Naive B cell (primary cell): ENCODE results near the gene SEC31A. TPM values are rescaled to one million over a fixed set of nuclear protein-coding genes. Genes with fewer than 3 reads are reported as not detected.

ENCODE experiments used
- ATAC-seq, 2 donors: fragments of 150-1000 bp; cut with Tn5 transposase; 2 replicates each; pipeline ENCODE4 v1.10.0; 2021; ENCODE audit warnings: low read depth in 2 of 2, mild to moderate bottlenecking in 2 of 2, moderate library complexity in 2 of 2
- DNase-seq: peaks from one replicate; pipeline ENCODE4 v3.0.0; 2022
- H3K27ac Mint-ChIP-seq, 6 donors: one replicate each; pipeline ENCODE4 v1.8.0; 2020 to 2022; ENCODE audit warnings: mild to moderate bottlenecking in 6 of 6, mixed read lengths in 6 of 6, moderate library complexity in 5 of 6, inconsistent platforms in 2 of 6
- H3K27me3 Mint-ChIP-seq, 3 donors: one replicate each; pipeline ENCODE4 v1.8.0; 2021 to 2022; ENCODE audit warnings: mixed read lengths in 3 of 3, mild to moderate bottlenecking in 1 of 3
- H3K36me3 Mint-ChIP-seq, 2 donors: one replicate each; pipeline ENCODE4 v1.8.0; 2020 to 2022; ENCODE audit warnings: mixed read lengths in 2 of 2, inconsistent platforms in 1 of 2, mild to moderate bottlenecking in 1 of 2
- H3K4me1 Mint-ChIP-seq, 3 donors: one replicate each; pipeline ENCODE4 v1.8.0; 2020 to 2022; ENCODE audit warnings: mixed read lengths in 3 of 3, inconsistent platforms in 1 of 3, mild to moderate bottlenecking in 1 of 3, moderate library complexity in 1 of 3
- H3K4me3 Mint-ChIP-seq, 8 donors: one replicate each; pipeline ENCODE4 v1.8.0; 2020 to 2022; ENCODE audit warnings: mild to moderate bottlenecking in 8 of 8, mixed read lengths in 8 of 8, moderate library complexity in 8 of 8, inconsistent platforms in 2 of 8
- H3K9me3 Mint-ChIP-seq, 7 donors: one replicate each; pipeline ENCODE4 v1.8.0; 2020 to 2022; ENCODE audit warnings: mixed read lengths in 7 of 7, mild to moderate bottlenecking in 5 of 7, inconsistent platforms in 2 of 7, moderate library complexity in 1 of 7
- polyA plus RNA-seq, 6 donors: library from polyadenylated mRNA; unstranded; fragments of 300-500 nt; fragmentation: Illumina TruSeq; gene quantifications; one replicate each; pipeline ENCODE4 v1.2.3, GENCODE V29; 2021; ENCODE audit warnings: low read depth in 6 of 6

The SEC31A gene
- polyA plus RNA-seq, 6 donors from 2014 or later = 131 to 183 (median 139) TPM

DNA sequence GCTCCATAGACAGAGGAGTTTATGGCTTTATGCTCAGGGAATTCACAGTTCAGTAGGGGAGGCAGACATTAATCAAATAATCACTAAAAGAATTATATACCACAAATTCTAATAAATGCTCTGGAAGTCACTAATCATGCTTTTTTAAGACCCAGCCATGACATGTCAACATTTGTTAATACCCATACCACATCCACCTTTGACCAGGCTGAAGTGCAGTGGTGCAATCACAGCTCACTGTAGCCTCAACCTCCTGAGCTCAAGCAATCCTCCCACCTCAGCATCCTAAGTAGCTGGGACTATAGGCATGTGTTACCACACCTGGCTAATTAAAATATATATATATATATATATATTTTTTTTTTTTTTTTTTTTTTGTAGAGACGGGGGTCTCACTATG lies 79.6 kb downstream of the SEC31A start:
- Mint-ChIP-seq H3K9me3 (peaks cover 0 to 2% (median 0%) of the 10 kb centered on the region in 7 donors), H3K4me1 (no peaks in the 10 kb centered on the region), H3K27me3 (no peaks in the 10 kb centered on the region), H3K27ac (no peak overlapping the region), H3K36me3 (no peaks in the 10 kb centered on the region), H3K4me3 (no peak overlapping the region)
- ATAC-seq (no peak), DNase-seq (no peak)

DNA sequence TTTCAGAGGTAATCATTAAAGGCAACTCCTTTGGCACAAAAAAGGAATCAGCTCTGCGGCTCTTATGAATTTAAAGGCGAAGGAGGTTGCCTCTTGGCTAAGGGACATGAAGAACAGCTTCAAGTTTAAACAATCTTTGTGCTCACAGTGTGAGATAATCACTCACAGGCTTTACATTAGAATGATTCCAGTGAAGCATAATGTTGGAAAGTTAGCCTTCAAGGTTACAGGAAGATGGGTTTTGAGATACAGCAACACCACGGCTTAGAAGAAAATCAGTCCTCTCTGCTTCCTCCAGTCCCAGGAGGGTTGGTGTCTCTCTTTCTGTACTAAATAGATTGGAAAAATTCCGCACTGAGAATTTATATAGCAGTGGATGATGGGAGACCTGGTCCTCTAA lies 80.8 kb downstream of the SEC31A start:
- Mint-ChIP-seq H3K9me3 (peaks cover 0 to 2% (median 0%) of the 10 kb centered on the region in 7 donors), H3K4me1 (no peaks in the 10 kb centered on the region), H3K36me3 (no peaks in the 10 kb centered on the region), H3K4me3 (no peak overlapping the region), H3K27me3 (no peaks in the 10 kb centered on the region), H3K27ac (no peak overlapping the region)
- ATAC-seq = no peak
- DNase-seq = no peak

DNA sequence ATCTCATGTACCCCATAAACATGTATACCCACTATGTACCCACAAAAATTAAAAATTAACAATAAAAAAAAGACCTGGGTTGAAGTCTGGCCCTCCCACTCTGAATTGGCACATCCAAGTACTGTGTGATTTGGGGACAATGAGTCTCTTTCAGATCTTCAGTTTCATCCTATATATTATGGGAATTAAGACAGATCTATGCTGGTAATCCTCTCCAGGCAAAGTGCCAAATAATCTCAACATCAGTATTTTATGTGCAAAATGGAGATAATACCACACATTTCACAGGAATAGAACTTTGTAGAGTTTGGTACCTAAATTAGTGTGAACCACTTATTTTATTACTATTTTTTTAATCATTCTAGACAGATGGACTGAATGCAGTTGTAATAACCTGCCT lies 81.3 kb downstream of the SEC31A start:
- Mint-ChIP-seq H3K27me3 (no peaks in the 10 kb centered on the region), H3K4me3 (no peak overlapping the region), H3K4me1 (no peaks in the 10 kb centered on the region), H3K9me3 (peaks cover 0 to 2% (median 0%) of the 10 kb centered on the region in 7 donors), H3K27ac (no peak overlapping the region), H3K36me3 (no peaks in the 10 kb centered on the region)
- no peak for ATAC-seq
- no peak for DNase-seq

DNA sequence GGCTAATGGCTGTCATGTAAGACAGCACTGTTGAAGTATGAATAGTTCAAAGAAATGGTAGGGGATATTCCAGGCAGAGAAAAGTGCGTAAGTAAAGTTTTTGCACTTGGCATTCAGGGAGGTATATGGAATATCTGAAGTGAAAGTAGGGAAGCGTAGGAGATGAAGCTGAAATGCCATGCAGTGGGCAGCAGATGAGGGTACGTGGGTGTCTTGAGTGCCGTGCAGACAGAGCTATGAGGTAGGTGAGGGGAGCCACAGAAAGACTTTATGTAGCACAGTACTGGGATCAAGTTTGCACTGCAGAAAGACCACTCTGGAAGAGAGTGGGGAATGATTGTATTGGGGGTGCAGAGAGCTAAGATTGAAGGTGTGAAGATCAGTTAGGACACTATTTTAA lies 87.2 kb downstream of the SEC31A start:
- Mint-ChIP-seq H3K9me3 (peaks cover 0 to 2% (median 0%) of the 10 kb centered on the region in 7 donors), H3K27me3 (peaks cover 14 to 22% (median 16%) of the 10 kb centered on the region in 3 donors), H3K36me3 (no peaks in the 10 kb centered on the region), H3K4me3 (no peak overlapping the region), H3K27ac (no peak overlapping the region), H3K4me1 (peaks cover 4 to 11% (median 8%) of the 10 kb centered on the region in 3 donors)
- ATAC-seq (no peak), DNase-seq (no peak)

DNA sequence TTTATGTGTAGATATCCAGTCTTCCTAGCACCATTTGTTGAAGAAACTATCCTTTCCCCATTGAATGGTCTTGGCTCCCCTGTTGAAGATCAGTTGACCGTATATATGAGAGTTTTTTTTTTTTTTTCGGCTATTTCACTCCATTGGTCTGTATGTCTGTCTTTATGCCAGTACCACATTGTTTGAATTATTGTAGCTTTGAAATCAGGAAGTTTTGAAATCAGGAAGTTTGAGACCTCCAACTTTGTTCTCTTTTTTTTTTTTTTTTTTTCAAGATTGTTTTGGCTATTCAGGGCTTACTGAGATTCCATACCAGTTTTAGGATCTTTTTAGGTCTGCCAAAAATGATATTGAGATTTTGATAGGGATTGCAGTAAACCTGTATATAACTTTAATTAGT lies 88.0 kb downstream of the SEC31A start:
- Mint-ChIP-seq H3K27me3 (peaks cover 14 to 26% (median 16%) of the 10 kb centered on the region in 3 donors), H3K4me3 (no peak overlapping the region)
- ATAC-seq = no peak

DNA sequence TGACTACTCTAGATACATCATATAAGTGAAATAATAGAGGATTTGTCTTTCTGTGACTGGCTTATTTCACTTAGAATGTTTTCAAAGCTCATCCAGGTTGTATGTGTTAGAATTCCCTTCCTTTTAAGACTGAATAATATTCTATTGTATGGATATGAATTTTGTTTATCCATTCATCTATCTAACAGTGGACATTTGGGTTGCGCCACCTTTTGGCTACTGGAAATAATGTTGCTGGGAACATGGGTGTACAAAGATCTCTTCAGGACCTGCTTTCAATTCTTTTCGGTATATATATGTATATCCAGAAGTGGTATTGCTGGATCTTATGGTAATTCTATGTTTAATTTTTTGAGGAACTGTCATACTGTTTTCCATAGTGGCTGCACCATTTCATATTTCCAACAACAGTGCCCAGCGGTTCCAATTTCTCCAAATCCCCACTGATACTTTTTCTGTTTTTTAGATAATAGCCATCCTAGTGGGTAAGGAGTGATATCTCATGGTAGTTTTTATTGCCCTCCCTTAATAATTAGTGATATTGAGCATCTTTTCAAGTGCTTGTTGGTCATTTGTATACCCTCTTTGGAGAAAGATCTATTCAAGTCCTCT lies 88.9 kb downstream of the SEC31A start:
- Mint-ChIP-seq H3K4me3 (no peak overlapping the region), H3K9me3 (peaks cover 0 to 2% (median 0%) of the 10 kb centered on the region in 7 donors), H3K4me1 (peaks cover 9 to 16% (median 15%) of the 10 kb centered on the region in 3 donors), H3K36me3 (no peaks in the 10 kb centered on the region), H3K27me3 (peaks cover 14 to 34% (median 23%) of the 10 kb centered on the region in 3 donors), H3K27ac (no peak overlapping the region)
- ATAC-seq (no peak), DNase-seq (no peak)

More for the DNA sequence above, 88.0 kb downstream of the SEC31A start:
- no peak for DNase-seq
- Mint-ChIP-seq H3K27ac (no peak overlapping the region), H3K36me3 (no peaks in the 10 kb centered on the region), H3K9me3 (peaks cover 0 to 2% (median 0%) of the 10 kb centered on the region in 7 donors), H3K4me1 (peaks cover 4 to 11% (median 8%) of the 10 kb centered on the region in 3 donors)

DNA sequence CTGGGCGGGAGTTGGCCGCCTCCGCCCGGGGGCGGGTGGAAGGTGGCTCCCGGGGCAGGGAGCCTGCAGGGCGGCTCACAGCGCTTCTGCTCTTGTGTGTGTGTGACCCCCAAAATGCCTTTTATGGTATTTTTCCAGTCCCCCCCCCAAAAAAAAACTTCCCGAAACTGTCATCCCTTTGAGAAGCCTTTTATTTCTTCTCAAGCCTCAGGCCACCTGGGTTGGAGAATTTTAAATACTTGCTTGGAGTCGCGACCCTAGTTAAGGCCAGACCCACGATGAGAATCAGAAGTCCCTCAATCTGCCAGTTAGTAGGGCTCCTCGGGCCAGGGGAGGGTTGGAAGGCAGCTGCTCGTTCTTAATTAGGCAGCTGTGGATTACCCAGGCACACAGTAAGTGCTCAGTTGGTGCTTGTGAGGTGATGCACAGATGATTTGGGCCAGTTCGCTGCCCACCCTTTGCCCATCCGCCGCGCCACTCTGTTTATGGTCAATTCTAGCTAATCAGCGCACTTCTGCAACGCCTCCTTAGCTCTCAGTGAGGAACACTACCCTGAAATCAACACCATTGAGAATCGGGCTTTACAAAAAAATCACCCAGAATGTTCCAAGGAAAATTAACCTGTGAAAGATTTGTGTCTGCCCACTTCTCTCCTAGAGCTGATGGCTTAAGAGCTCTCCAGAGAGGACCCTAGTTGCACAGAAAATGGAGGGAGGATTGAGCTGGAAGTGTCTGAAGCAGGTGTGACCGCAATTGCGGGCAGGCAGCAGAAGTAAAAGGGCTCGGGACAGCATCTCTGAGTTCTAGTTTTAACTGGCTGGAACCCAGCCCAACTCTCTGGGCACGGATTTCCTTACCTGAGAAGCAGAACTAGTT lies 91.7 kb downstream of the SEC31A start:
- Mint-ChIP-seq H3K27ac (peak overlapping the region in 1 of 6 donors; percentile 9), H3K9me3 (peaks cover 0 to 2% (median 0%) of the 10 kb centered on the region in 7 donors), H3K4me1 (peaks cover 9 to 16% (median 15%) of the 10 kb centered on the region in 3 donors), H3K27me3 (peaks cover 14 to 50% (median 35%) of the 10 kb centered on the region in 3 donors), H3K36me3 (no peaks in the 10 kb centered on the region), H3K4me3 (peak overlapping the region; percentile 74 to 90 (median 88))
- peak; percentile 42 to 43 for ATAC-seq
- peak; percentile 5 for DNase-seq

DNA sequence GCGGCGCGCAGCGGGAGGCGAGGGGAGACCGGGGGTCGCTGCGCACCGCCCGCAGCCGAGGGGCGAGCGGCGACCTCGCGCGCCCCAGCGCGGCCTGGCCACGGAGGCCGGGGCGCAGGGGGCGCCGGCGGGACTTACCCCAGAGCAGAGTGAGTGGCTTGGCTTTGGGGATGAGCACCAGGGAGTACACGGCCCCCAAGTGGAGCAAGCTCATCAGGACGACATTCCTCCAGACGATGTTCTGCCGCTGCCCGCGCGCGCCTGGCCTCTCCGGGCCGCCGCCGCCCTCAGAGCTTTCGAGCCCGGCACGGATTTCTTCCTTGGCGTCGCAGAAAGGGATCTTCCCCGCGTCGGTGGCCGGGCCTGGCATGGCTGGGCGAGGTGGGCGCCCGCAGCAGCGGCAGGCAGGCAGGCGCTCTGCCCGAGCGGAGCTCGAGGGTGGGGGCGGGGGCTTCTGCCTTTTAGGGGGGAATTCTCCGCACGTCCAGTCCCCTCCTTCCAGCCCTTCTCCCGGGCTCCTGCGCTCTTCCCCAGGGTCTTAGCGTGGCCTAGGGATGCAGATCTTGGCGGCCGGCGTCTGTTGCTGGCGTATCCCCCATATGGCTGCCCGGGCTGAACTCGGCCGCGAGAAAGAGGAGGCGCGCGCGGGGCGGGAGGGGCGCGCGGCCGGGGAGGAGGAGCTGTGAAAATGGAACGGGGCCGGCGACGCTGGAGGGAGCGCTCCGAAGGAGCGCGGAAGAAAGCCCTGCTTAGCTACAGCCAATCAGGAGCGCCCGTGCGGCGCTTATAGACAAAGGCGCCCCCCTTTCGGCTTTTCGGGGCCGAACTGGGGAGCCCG lies 92.6 kb downstream of the SEC31A start, which contains the start of gene SCD5:
TSS of gene SCD5 (minus strand) at position 629 of the 838 bp plus-strand sequence. CDS start at position 370, 259 bp downstream.
- peaks cover 14 to 50% (median 41%) of the 10 kb centered on the region in 3 donors for H3K27me3 Mint-ChIP-seq
- peak within 1 kb of the TSS in 1 of 6 donors; percentile 9 for H3K27ac Mint-ChIP-seq
- H3K36me3 Mint-ChIP-seq = no peaks in the 10 kb centered on the region
- peak within 1 kb of the TSS; percentile 74 to 90 (median 88) for H3K4me3 Mint-ChIP-seq
- DNase-seq (peak; percentile 28), ATAC-seq (peak; percentile 63 to 67)
- peaks cover 0 to 2% (median 0%) of the 10 kb centered on the region in 7 donors for H3K9me3 Mint-ChIP-seq
- H3K4me1 Mint-ChIP-seq = peaks cover 9 to 16% (median 15%) of the 10 kb centered on the region in 3 donors

DNA sequence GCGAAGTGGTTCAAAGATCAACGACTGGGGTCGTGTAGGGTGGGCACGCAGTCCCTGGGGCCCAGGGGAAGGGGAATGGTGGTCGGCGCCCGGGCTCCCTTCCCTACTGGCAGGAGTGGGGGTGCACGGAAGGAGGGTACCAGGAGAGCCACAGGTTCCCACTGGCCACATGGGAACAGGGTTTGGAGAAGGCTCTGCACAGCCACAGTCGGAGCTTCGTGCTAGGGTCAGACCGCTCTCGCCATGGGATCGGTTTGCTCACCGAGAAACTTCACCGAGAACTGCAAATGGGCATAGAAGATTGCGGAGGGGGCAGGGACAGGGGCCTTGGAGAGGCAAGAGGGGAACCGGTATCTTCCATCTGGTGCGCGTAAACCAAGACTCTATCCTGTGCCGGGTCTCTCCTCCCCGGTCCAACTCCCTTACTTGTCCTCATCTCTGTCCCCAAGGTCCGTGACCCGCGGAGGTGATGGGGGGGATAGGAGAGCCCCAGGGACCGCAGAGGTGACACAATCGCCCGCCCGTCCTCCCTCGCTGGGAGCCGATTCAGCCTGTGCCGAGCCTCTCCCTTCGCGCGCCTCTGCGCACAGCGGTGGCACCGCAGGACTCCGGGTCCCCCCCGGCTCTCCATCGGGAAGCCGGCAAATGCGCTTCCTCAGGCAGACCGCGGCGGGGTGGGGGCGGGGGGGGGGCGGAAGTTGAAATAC lies 93.4 kb downstream of the SEC31A start:
- ATAC-seq (no peak), DNase-seq (no peak)
- no peaks in the 10 kb centered on the region for H3K36me3 Mint-ChIP-seq
- peaks cover 14 to 50% (median 41%) of the 10 kb centered on the region in 3 donors for H3K27me3 Mint-ChIP-seq
- no peaks in the 10 kb centered on the region for H3K9me3 Mint-ChIP-seq
- peaks cover 9 to 16% (median 15%) of the 10 kb centered on the region in 3 donors for H3K4me1 Mint-ChIP-seq
- peak overlapping the region; percentile 64 to 87 (median 80) for H3K4me3 Mint-ChIP-seq
- H3K27ac Mint-ChIP-seq = peak overlapping the region in 2 of 6 donors; percentile 94 to 96

DNA sequence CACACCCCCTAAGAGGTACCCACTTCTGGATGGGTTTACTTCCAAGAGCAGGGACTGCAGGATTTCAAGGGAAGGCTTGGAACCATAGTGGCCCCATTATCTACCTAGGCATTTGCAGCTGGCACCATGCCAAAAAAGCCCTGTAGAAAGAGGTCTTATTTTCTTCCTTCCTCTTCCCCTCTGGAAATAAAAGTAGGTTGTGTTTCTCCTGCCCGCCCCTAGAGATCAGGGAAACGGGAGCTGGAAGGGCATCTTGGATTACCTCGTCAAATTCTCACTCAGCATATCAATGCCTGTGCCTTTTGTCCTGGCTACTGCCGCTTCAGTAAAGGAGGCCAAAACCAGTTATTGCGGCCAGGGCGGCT lies 93.9 kb downstream of the SEC31A start:
- Mint-ChIP-seq H3K4me1 (peaks cover 9 to 16% (median 15%) of the 10 kb centered on the region in 3 donors), H3K27me3 (peaks cover 14 to 50% (median 41%) of the 10 kb centered on the region in 3 donors), H3K9me3 (no peaks in the 10 kb centered on the region), H3K36me3 (no peaks in the 10 kb centered on the region), H3K4me3 (peak overlapping the region; percentile 64 to 87 (median 80)), H3K27ac (peak overlapping the region in 1 of 6 donors; percentile 96)
- no peak for ATAC-seq
- no peak for DNase-seq

DNA sequence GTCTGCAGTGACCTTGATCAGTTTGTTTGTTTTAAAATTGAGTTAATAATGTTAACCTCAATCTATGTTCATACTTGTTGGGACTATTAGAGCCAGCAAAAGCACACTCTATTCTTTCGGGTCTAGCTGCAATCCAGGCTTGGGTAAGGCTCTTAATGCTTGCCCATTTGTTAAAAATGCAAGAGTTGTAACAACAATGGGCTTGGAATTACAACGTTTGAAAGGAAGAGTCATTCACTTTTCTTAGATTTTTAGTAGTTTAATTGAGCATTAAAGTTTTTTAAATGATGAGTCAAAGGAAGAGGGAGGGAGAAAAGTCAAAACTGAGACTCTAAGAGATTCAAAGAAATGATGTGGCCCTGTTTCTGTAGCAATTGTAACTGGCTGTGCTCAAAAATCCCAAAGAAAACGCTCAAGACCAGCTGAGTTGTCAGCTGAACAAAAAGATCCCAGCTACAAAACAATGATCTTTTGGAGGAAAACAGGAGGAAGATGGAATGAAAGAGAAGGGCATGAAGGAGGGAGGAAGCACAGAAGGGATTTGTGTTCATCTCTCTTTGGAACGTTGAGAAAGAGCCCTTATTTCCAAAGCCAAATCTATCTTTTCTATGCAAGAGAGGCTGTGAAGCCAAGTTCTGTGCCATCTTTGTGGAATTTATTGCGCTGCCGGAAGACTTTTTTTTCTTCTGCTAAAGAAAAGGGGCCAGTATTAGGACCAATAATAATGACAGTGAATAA lies 97.9 kb downstream of the SEC31A start:
- ATAC-seq = no peak
- no peaks in the 10 kb centered on the region for H3K9me3 Mint-ChIP-seq
- peak overlapping the region in 1 of 8 donors; percentile 52 for H3K4me3 Mint-ChIP-seq
- no peak overlapping the region for H3K27ac Mint-ChIP-seq
- H3K36me3 Mint-ChIP-seq = no peaks in the 10 kb centered on the region
- peaks cover 5 to 7% (median 5%) of the 10 kb centered on the region in 3 donors for H3K4me1 Mint-ChIP-seq
- DNase-seq = no peak
- peaks cover 0 to 25% (median 24%) of the 10 kb centered on the region in 3 donors for H3K27me3 Mint-ChIP-seq

DNA sequence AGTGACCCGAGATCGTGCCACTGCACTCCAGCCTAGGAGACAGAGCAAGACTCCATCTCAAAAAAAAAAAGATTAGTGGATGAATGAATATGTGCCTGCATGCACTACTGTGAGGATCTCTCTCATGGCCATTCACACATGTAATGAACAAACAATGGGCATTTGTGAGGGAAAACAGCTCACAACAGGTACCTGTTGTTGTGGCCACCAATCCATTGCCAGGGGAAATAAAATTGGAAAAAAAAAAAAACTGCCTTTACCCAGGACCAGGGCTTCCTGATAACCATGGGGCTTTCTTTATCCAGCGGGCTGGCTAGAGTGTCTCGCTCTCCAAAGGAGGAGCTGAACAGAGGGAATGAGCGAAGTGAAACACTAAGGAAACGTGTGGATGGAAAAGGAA lies 99.8 kb downstream of the SEC31A start:
- Mint-ChIP-seq H3K27ac (no peak overlapping the region), H3K27me3 (peaks cover 0 to 9% (median 8%) of the 10 kb centered on the region in 3 donors), H3K4me3 (no peak overlapping the region), H3K9me3 (no peaks in the 10 kb centered on the region), H3K36me3 (no peaks in the 10 kb centered on the region), H3K4me1 (no peaks in the 10 kb centered on the region)
- ATAC-seq = no peak
- DNase-seq = no peak
